Smooth muscle cell of bladder (primary cell): ENCODE data around the gene KNDC1. TPM values are rescaled to one million over a fixed set of nuclear protein-coding genes. Genes with fewer than 3 reads are reported as not detected.

Source experiments
- total RNA-seq: library from RNA; depleted of rRNA; stranded (reverse); fragments of >200 nt; gene quantifications from 2 replicates; pipeline ENCODE4 v1.2.3, GENCODE V29; 2014

KNDC1 gene, protein sequence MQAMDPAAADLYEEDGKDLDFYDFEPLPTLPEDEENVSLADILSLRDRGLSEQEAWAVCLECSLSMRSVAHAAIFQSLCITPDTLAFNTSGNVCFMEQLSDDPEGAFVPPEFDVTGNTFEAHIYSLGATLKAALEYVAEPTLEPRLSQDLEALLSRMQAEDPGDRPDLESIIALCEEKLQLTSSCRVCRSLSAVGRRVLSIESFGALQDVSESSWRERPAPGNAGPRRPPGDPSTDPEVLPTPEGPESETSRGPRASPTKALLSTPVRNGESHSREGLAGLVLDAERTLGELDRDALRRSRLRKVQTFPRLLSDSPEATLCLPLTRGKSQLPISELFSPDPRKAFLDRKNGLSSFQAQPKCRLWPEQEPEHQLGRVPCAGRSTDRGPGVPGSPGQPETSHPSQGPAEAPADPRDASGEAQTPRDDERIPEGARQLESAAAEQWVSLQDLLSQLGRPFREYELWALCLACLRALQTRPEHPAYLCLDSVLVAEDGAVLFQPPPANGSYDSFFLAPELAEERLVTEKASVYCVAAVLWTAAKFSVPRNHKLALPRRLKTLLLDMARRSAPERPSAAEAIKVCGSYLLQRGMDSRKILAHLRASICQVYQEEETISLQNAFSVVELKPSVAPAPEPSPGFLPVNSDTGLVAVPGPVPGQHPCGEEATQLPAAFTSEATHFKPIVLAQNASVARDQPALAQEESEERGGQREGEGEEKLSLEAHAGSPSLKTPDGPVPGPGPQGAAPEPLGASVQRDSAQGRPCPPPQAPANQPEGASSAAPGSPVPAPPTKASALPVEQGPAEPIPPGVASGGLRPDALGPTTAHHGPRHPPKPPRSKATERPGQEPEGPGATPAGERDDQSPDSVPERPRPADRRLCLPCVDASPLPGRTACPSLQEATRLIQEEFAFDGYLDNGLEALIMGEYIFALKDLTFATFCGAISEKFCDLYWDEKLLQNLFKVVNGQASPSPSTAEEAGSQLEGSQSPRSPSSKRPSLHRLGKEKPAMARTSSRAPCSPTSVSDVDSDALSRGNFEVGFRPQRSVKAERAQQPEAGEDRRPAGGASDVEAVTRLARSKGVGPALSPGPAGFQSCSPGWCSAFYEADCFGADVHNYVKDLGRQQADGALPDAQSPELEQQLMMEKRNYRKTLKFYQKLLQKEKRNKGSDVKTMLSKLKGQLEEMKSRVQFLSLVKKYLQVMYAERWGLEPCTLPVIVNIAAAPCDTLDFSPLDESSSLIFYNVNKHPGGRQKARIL (N-terminal part only)
- total RNA-seq = 0.57 and 1.3 TPM in 2 replicates

GRCh38 chr10:133159950-133160825 lies at the start of gene KNDC1:
Gene KNDC1 (plus strand): TSS chr10:133160219. CDS start chr10:133160468, 249 bp downstream.

DNA sequence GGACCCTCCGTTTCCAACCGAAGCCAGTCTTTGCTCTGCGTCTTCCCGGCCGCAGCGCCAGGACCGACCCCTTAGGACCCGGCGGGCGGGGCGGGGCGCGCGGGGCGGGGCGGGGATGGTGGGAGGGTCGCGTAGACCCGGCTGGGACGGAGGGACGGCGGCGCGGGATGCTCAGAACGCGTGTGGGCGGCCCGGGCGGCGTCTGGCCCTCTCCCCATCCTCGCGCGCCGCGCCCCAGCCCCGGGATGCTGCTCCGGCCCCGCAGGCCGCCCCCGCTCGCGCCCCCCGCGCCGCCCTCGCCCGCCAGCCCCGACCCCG lies 70.0 kb downstream of the KNDC1 start, which contains the start of gene UTF1:
Gene UTF1 (plus strand): TSS at position 174 of the 318 bp plus-strand sequence. CDS start 72 bp downstream, at position 246.

DNA sequence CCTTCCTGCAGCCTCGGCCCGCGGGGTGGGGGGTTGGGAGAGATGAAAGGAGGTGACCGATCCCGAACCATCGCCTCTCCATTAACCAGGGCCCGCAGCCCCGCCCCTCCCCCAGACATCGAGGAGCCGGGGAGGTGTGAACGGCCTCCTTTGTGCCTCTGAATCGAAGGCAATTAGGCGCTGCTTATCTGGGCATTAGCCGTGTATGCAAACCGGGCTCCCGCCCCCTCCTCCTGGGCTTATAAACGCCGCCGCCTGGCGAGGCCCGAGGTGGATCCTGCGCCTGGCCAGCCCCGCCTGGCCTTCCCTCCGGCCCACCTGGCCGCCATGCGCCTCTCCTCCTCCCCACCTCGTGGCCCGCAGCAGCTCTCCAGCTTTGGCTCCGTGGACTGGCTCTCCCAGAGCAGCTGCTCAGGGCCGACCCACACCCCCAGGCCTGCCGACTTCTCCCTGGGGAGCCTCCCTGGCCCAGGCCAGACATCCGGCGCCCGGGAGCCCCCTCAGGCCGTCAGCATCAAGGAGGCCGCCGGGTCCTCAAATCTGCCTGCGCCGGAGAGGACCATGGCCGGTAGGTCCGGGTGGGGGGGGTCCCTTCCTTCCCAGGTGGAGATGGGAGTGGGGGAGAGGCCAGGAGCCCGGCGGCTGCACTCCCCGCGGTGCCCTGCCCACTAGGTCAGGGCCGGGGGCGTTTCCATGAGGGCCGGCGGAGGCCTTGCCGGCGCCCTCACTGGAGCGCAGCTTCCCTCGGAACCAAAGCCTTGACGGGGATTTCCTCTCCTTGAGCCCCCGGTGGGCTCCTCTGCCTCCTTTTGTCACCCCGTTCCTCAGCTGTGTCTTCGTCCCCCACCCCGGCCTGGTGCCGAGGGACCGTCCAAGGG lies 77.8 kb downstream of the KNDC1 start, which contains the start of gene VENTX:
Gene VENTX (plus strand): TSS at position 268 of the 878 bp plus-strand sequence. CDS start 60 bp downstream, at position 328.

Other genes with a start within 250 kb of the KNDC1 start
- 0.37 and 1.1 TPM in 2 replicates for gene CFAP46, start 217.6 kb upstream of the KNDC1 start, total RNA-seq
- not detected in 2 replicates for gene ADGRA1, start 72.3 kb upstream of the KNDC1 start, total RNA-seq
- gene UTF1, start 70.0 kb downstream of the KNDC1 start, total RNA-seq = not detected in 2 replicates
- gene VENTX, start 77.6 kb downstream of the KNDC1 start, total RNA-seq = not detected in 2 replicates
- 0.71 and 1.3 TPM in 2 replicates for gene ADAM8, start 116.6 kb downstream of the KNDC1 start, total RNA-seq
- 53.9 and 61.8 TPM in 2 replicates for gene TUBGCP2, start 148.7 kb downstream of the KNDC1 start, total RNA-seq
- gene ZNF511, start 148.7 kb downstream of the KNDC1 start, total RNA-seq = 20.5 and 25.7 TPM in 2 replicates
- not detected in 2 replicates for gene CALY, start 176.7 kb downstream of the KNDC1 start, total RNA-seq
- not detected in 2 replicates for gene PRAP1, start 187.2 kb downstream of the KNDC1 start, total RNA-seq
- 6.7 and 15.5 TPM in 2 replicates for gene FUOM, start 197.8 kb downstream of the KNDC1 start, total RNA-seq
- 57.0 and 70.7 TPM in 2 replicates for gene ECHS1, start 213.1 kb downstream of the KNDC1 start, total RNA-seq
- gene PAOX, start 219.0 kb downstream of the KNDC1 start, total RNA-seq = 6.0 TPM in 2 replicates
- gene MTG1, start 233.9 kb downstream of the KNDC1 start, total RNA-seq = 22.5 and 29.8 TPM in 2 replicates